BLaER1 (cell line): ENCODE data around the gene PLEKHG5.
A peak's percentile ranks its signal among the peaks of the same experiment; 100 is the strongest.
"Not testable (repeated sequence)": the region's sequence is repeated elsewhere in the genome, so short reads cannot be mapped to it uniquely, and the experiment has no call there.

Source experiments
- H3K27ac ChIP-seq: shearing (Covaris generic); formaldehyde crosslinking; 2 replicates; pipeline ENCODE4 v1.8.1; 2022
- H3K27me3 ChIP-seq: shearing (Covaris generic); formaldehyde crosslinking; 2 replicates; pipeline ENCODE4 v1.8.1; 2022
- H3K36me3 ChIP-seq: shearing (Covaris generic); formaldehyde crosslinking; 2 replicates; pipeline ENCODE4 v1.8.1; 2022
- H3K4me1 ChIP-seq: shearing (Covaris generic); formaldehyde crosslinking; 2 replicates; pipeline ENCODE4 v1.8.1; 2022
- H3K4me2 ChIP-seq: shearing (Covaris generic); formaldehyde crosslinking; 2 replicates; pipeline ENCODE4 v1.8.1; 2022
- H3K4me3 ChIP-seq: shearing (Covaris generic); formaldehyde crosslinking; 2 replicates; pipeline ENCODE4 v1.8.1; 2022
- H3K9ac ChIP-seq: shearing (Covaris generic); formaldehyde crosslinking; 2 replicates; pipeline ENCODE4 v1.8.1; 2022
- H3K9me3 ChIP-seq: shearing (Covaris generic); formaldehyde crosslinking; 2 replicates; pipeline ENCODE4 v1.8.1; 2022
- H4K20me1 ChIP-seq: shearing (Covaris generic); formaldehyde crosslinking; 2 replicates; pipeline ENCODE4 v1.8.1; 2022
- Cebpa-rat ChIP-seq: shearing (Covaris generic); IDR thresholded peaks from 2 replicates; pipeline ENCODE4 v1.8.1; 2022

Gene PLEKHG5

GRCh38 chr1:6443339-6444115 lies 47.9 kb downstream of the PLEKHG5 start:
- peaks cover 46% of the 10 kb centered on the region for H3K4me1 ChIP-seq
- H3K27me3 ChIP-seq, result peaks cover 77% of the 10 kb centered on the region
- no peak for TF ChIP-seq Cebpa-rat
- peak overlapping the region; percentile 34; the same call in 1 of the 2 replicates for H3K4me2 ChIP-seq
- H3K27ac ChIP-seq, result no peak overlapping the region
- H3K4me3 ChIP-seq, result no peak overlapping the region
- H3K9ac ChIP-seq, result no peak overlapping the region
- H3K36me3 ChIP-seq, result no peaks in the 10 kb centered on the region
- no peaks in the 10 kb centered on the region for H3K9me3 ChIP-seq
- H4K20me1 ChIP-seq, result peaks cover 22% of the 10 kb centered on the region

DNA sequence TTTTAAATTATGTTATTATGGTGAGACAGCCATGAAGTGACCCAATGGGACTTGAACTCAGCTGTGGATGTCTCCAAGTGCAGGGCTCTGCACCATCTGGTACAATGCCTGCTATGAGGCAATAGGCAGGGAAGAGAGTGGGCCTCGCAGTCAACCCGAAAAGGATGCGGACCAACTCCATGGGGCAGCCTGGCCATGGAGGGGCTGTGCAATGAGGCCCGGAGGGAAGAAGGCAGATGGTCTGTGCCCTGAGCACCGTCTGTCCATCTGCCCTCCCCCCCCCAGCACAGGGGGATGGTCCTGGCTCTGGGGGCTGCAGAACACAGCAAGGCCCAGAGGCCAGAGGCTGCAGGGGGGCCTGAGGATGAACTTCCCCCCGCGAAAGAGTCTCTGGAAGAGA lies 49.9 kb downstream of the PLEKHG5 start:
- H3K36me3 ChIP-seq, result no peaks in the 10 kb centered on the region
- peaks cover 58% of the 10 kb centered on the region for H3K27me3 ChIP-seq

GRCh38 chr1:6440198-6441126 lies 51.0 kb downstream of the PLEKHG5 start:
- H3K4me1 ChIP-seq, result peaks cover 41% of the 10 kb centered on the region
- H4K20me1 ChIP-seq, result no peaks in the 10 kb centered on the region; the same call in 1 of the 2 replicates
- H3K9ac ChIP-seq, result no peak overlapping the region
- H3K4me2 ChIP-seq, result peak overlapping the region; percentile 82
- no peaks in the 10 kb centered on the region for H3K9me3 ChIP-seq
- H3K4me3 ChIP-seq, result peak overlapping the region; percentile 51
- H3K27me3 ChIP-seq, result peaks cover 47% of the 10 kb centered on the region
- H3K36me3 ChIP-seq, result no peaks in the 10 kb centered on the region
- TF ChIP-seq Cebpa-rat, result no peak
- H3K27ac ChIP-seq, result no peak overlapping the region

More for the DNA sequence above, 49.9 kb downstream of the PLEKHG5 start:
- no peak overlapping the region for H3K27ac ChIP-seq
- H4K20me1 ChIP-seq, result peaks cover 3% of the 10 kb centered on the region
- no peak overlapping the region for H3K4me3 ChIP-seq
- H3K9me3 ChIP-seq, result no peaks in the 10 kb centered on the region
- no peak for TF ChIP-seq Cebpa-rat
- no peak overlapping the region for H3K4me2 ChIP-seq
- peaks cover 42% of the 10 kb centered on the region for H3K4me1 ChIP-seq
- no peak overlapping the region for H3K9ac ChIP-seq

GRCh38 chr1:6438047-6438525 lies 53.4 kb downstream of the PLEKHG5 start:
- Histone ChIP-seq H3K4me2 (peak overlapping the region; percentile 82), H3K27me3 (peaks cover 24% of the 10 kb centered on the region), H3K4me3 (no peak overlapping the region), H3K4me1 (peaks cover 52% of the 10 kb centered on the region), H3K36me3 (no peaks in the 10 kb centered on the region), H3K27ac (no peak overlapping the region), H3K9me3 (no peaks in the 10 kb centered on the region), H4K20me1 (no peaks in the 10 kb centered on the region; the same call in 1 of the 2 replicates), H3K9ac (0 out of 2 replicates have a peak overlapping the region, but pooled peaks have one; percentile 4)
- TF ChIP-seq Cebpa-rat, result no peak

DNA sequence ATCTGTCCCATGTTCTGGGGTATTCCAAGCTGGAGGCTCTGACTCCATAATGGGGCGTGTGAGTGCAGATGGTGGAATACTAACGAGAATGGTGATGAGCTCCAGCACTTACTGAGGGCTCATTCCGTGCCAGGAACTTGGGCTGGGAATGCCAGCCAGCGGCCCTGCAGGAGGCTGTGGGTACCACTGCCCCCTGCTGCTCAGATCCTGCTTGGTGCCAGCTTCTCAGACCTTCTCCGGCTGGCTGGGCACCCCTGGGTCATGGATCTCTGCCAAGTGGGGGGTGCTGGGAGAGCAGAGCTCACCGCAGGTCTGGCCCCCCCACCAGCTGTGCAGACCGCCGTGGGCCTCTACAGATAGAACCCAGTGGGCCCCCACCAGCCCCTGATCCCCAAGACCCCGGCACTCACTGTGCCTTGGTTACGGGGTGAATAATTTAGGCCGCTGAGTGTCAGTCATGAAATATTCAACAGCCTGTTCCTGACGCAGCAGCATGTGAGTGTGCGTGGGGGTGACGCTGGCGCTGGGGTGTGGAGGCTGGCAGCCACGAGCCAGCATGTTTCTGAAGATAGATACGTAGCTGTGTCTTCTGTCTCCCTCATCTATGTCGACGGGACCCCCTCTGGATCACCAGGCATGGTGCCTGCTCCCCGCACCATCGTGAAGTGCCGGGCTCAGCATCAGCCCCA lies 54.3 kb downstream of the PLEKHG5 start:
- Histone ChIP-seq H3K27me3 (peaks cover 17% of the 10 kb centered on the region), H3K4me1 (peaks cover 51% of the 10 kb centered on the region)
- H3K4me2 ChIP-seq, H3K4me3 ChIP-seq, H4K20me1 ChIP-seq, H3K9me3 ChIP-seq, H3K36me3 ChIP-seq, H3K9ac ChIP-seq, H3K27ac ChIP-seq: not testable (repeated sequence)

- H3K9ac ChIP-seq, H3K4me3 ChIP-seq, H4K20me1 ChIP-seq, H3K27me3 ChIP-seq, H3K27ac ChIP-seq, H3K4me2 ChIP-seq, H3K36me3 ChIP-seq, H3K9me3 ChIP-seq: not testable (repeated sequence)
- H3K4me1 ChIP-seq, result peaks cover 51% of the 10 kb centered on the region
These were observed 55.2 kb downstream of the PLEKHG5 start for GRCh38 chr1:6436277-6436676.

- Histone ChIP-seq H3K4me2 (no peak overlapping the region), H3K27ac (no peak overlapping the region), H3K36me3 (no peaks in the 10 kb centered on the region), H3K27me3 (peaks cover under 1% of the 10 kb centered on the region; the same call in 1 of the 2 replicates), H3K9me3 (no peaks in the 10 kb centered on the region), H3K4me1 (peaks cover 51% of the 10 kb centered on the region), H3K9ac (no peak overlapping the region), H3K4me3 (no peak overlapping the region), H4K20me1 (no peaks in the 10 kb centered on the region)
- no peak for TF ChIP-seq Cebpa-rat
These were observed 55.9 kb downstream of the PLEKHG5 start for GRCh38 chr1:6435547-6435946.

- H3K9me3 ChIP-seq, result no peaks in the 10 kb centered on the region
- H3K4me3 ChIP-seq, result no peak overlapping the region
- no peak for TF ChIP-seq Cebpa-rat
These were observed 56.3 kb downstream of the PLEKHG5 start for GRCh38 chr1:6435129-6435528.

GRCh38 chr1:6434186-6434585 lies 57.3 kb downstream of the PLEKHG5 start:
- 0 out of 2 replicates have a peak, but pooled peaks cover 3% of the 10 kb centered on the region for H3K27me3 ChIP-seq
- H3K36me3 ChIP-seq, result no peaks in the 10 kb centered on the region
- H3K4me3 ChIP-seq, result no peak overlapping the region
- peaks cover 41% of the 10 kb centered on the region for H3K4me1 ChIP-seq
- H3K9me3 ChIP-seq, result no peaks in the 10 kb centered on the region
- H3K4me2 ChIP-seq, result peak overlapping the region; percentile 48
- no peak overlapping the region for H3K9ac ChIP-seq
- H3K27ac ChIP-seq, result no peak overlapping the region
- no peaks in the 10 kb centered on the region for H4K20me1 ChIP-seq
- TF ChIP-seq Cebpa-rat, result no peak

More at GRCh38 chr1:6435129-6435528, 56.3 kb downstream of the PLEKHG5 start:
- Histone ChIP-seq H3K27me3 (0 out of 2 replicates have a peak, but pooled peaks cover 3% of the 10 kb centered on the region), H3K27ac (no peak overlapping the region), H4K20me1 (no peaks in the 10 kb centered on the region), H3K4me2 (no peak overlapping the region), H3K36me3 (no peaks in the 10 kb centered on the region), H3K9ac (no peak overlapping the region), H3K4me1 (peaks cover 51% of the 10 kb centered on the region)

- H3K36me3 ChIP-seq, H3K9me3 ChIP-seq, H3K27ac ChIP-seq, H3K4me2 ChIP-seq, H3K9ac ChIP-seq, H4K20me1 ChIP-seq, H3K4me3 ChIP-seq: not testable (repeated sequence)
- peaks cover 12% of the 10 kb centered on the region; the same call in 1 of the 2 replicates for H3K27me3 ChIP-seq
- H3K4me1 ChIP-seq, result peaks cover 28% of the 10 kb centered on the region
These were observed 59.6 kb downstream of the PLEKHG5 start for GRCh38 chr1:6431645-6432579.

DNA sequence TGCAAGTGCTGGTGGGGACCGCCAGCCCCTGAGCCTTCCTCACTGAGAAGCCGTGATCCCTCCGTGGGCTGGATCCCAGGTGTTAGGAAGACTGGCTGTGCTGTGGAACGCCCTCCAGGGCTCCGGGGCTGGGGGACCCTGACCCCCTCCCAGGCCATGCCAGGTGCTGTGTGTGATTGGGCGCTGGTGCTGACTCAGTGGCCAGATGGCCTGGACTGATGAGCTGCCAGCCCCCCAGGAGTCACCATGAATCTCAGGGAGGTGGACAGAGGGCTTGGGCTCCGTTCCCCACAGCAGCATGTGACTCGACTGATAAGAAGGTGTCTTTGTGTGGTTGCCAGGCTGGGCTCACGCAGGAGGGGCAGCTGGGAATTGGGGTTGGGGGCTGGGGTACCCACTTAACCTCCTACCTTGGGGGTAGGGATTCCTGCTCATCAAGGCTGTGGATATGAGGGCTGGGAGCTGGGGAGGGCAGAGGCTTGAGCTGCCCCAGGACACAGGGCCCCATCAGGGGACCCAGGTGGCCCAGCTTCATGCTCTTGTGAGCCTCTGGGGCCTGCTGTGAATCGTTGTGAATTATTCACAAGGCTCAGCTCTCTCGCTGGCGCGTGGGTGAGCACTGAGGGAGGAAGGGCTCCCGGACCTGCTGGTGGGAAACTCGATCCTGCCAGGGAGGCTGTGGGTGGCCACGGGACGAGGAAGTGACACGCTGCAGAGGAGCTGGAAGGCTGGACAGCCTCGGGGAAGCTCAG lies 61.6 kb downstream of the PLEKHG5 start:
- Histone ChIP-seq H3K27me3 (peaks cover 32% of the 10 kb centered on the region), H4K20me1 (peaks cover 22% of the 10 kb centered on the region), H3K4me1 (peaks cover 45% of the 10 kb centered on the region)
- not testable (repeated sequence) for H3K36me3 ChIP-seq, H3K4me2 ChIP-seq, H3K4me3 ChIP-seq, H3K9me3 ChIP-seq, H3K27ac ChIP-seq, H3K9ac ChIP-seq

DNA sequence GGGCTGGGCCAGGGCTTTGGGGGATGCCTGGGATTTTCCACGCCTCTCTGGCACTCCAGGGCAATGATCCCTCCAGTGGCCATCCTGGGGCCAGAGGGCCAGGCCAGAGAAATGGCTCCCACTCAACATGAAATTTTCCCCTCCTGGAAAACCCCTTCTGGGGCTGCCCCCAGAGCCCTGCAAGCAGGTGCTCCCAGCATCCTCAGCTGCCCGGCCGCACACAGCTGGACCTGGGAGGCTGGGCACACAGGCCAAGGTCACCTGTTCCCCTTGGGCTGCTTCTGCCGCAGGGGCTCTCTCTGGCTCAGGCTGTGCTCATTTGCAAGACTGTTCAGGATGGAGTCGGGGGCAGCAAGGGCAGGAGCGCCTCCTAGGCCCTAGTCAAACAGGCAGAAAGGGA lies 63.0 kb downstream of the PLEKHG5 start:
- H3K4me2 ChIP-seq, H3K9me3 ChIP-seq, H3K36me3 ChIP-seq, H3K9ac ChIP-seq, H3K4me3 ChIP-seq, H3K27ac ChIP-seq: not testable (repeated sequence)
- Histone ChIP-seq H3K4me1 (peaks cover 44% of the 10 kb centered on the region), H4K20me1 (peaks cover 28% of the 10 kb centered on the region), H3K27me3 (peaks cover 46% of the 10 kb centered on the region)
